Activated CD4-positive, alpha-beta memory T cell treated with anti-CD3 and anti-CD28 coated beads for 36 hours (primary cell): ENCODE results near the gene SLC2A10. TPM values are rescaled to one million over a fixed set of nuclear protein-coding genes. Genes with fewer than 3 reads are reported as not detected.
A peak's percentile ranks its signal among the peaks of the same experiment; 100 is the strongest.

ENCODE experiments used
- CTCF ChIA-PET: fragments of 350-600 bp; sonication (Branson Sonifier 250); formaldehyde crosslinking; loops from one replicate; lab custom pipeline; 2021; ENCODE audit warnings: antibody characterized with exemption, inconsistent platforms; lab: Charles Lee
- POLR2A ChIA-PET: fragments of 350-600 bp; sonication (Branson Sonifier 250); formaldehyde crosslinking; loops from one replicate; lab custom pipeline; 2021; ENCODE audit warnings: antibody characterized with exemption; lab: Charles Lee
- DNase-seq: peaks from one replicate; pipeline ENCODE4 v3.0.0-alpha.2; 2020
- H3K27ac Mint-ChIP-seq: one replicate; pipeline ENCODE4 v1.8.0; 2021; ENCODE audit warnings: mixed read lengths
- H3K27me3 Mint-ChIP-seq: one replicate; pipeline ENCODE4 v1.8.0; 2021; ENCODE audit warnings: mixed read lengths
- H3K36me3 Mint-ChIP-seq: one replicate; pipeline ENCODE4 v1.8.0; 2021; ENCODE audit warnings: mixed read lengths
- H3K4me1 Mint-ChIP-seq: one replicate; pipeline ENCODE4 v1.8.0; 2021; ENCODE audit warnings: low read depth, mixed read lengths
- H3K4me3 Mint-ChIP-seq: one replicate; pipeline ENCODE4 v1.8.0; 2021; ENCODE audit warnings: mild to moderate bottlenecking, mixed read lengths
- H3K9me3 Mint-ChIP-seq: one replicate; pipeline ENCODE4 v1.8.0; 2021; ENCODE audit warnings: mixed read lengths
- intact Hi-C: fragments of 100-400 bp; cut with micrococcal nuclease; formaldehyde crosslinking; loops from one replicate; pipeline ENCODE4 v1.15.1; 2023
- total RNA-seq, 2 experiments: library from RNA; stranded (reverse); gene quantifications; one replicate each; pipeline ENCODE4 v1.2.3, GENCODE V29; 2021

The SLC2A10 gene
- total RNA-seq, 2 experiments from 2014 or later, result not detected

GRCh38 chr20:46683939-46684750 lies 25.3 kb upstream of the SLC2A10 start:
- intact Hi-C loops, result no loop called here
- ChIA-PET POLR2A (no interaction called here), CTCF (interaction anchor here (0.6 to 5.6 kb wide), 3 partner anchors 10 to 162 kb away, joined by 3 to 103 read pairs (median 10); no protein-coding TSS in a partner anchor)
- no peak for DNase-seq
- no peaks in the 10 kb centered on the region for H3K27me3 Mint-ChIP-seq
- no peak overlapping the region for H3K4me3 Mint-ChIP-seq
- no peak overlapping the region for H3K27ac Mint-ChIP-seq
- no peaks in the 10 kb centered on the region for H3K9me3 Mint-ChIP-seq
- H3K4me1 Mint-ChIP-seq, result peaks cover 49% of the 10 kb centered on the region
- peaks cover 19% of the 10 kb centered on the region for H3K36me3 Mint-ChIP-seq

DNA sequence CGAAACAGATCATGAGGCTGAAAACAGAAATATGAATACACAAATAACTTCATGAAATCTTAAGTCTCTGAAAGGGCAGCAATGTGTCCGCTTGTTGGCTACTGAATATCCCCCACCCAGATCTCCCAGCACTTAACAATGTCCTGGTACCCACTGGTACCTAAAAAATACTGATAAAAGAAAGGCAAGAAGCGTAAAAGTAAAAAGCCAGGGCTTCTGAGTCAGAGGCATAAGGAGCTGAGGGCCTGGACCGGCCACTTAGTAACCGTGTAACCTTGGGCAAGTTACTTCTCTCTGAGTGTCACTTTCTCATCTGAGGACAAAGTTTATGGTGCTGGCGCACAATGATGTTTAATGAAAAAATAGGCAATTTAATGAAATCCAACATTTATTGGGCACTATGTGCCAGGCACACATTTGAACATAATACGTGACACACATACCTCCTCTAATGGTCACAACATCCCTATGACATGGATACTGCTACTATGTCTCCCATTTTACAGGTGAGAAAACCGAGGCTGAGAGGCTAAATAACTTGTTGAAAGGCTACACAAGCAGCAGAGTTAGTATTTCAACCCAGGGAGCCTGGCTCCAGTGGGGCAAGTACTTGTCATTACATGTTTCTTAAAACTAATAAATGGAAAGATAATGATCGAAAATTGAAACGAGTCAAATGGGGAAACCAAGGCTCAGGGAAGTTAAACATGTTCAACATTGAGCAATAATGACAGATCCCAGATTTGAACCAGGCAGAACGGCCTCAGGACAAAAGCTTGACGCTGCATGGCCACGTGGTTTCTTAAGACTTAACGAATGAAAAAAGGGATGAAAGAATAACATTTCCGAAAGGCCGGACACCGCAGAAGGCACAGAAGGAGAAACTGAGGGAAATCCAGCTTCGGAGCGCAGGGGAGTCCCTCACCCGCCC lies 21.0 kb upstream of the SLC2A10 start:
- Mint-ChIP-seq H3K27me3 (no peaks in the 10 kb centered on the region), H3K4me3 (peak overlapping the region; percentile 96), H3K4me1 (peaks cover 44% of the 10 kb centered on the region), H3K36me3 (peaks cover 19% of the 10 kb centered on the region), H3K9me3 (no peaks in the 10 kb centered on the region), H3K27ac (peak overlapping the region; percentile 88)
- no peak for DNase-seq
- intact Hi-C loops, result loop anchor here (2.0 kb wide), 3 partner anchors 144 to 282 kb away; partner anchors contain the start of genes ELMO2 and ZNF334
- ChIA-PET CTCF (interaction anchor here (0.5 to 2.8 kb wide), 9 partner anchors 8 to 917 kb away, joined by 3 to 10 read pairs (median 3); no protein-coding TSS in a partner anchor), POLR2A (interaction anchor here (1.0 to 2.1 kb wide), 3 partner anchors 138 to 282 kb away, joined by 3 to 7 read pairs (median 3); partner anchors contain the start of genes ELMO2 and OCSTAMP)

DNA sequence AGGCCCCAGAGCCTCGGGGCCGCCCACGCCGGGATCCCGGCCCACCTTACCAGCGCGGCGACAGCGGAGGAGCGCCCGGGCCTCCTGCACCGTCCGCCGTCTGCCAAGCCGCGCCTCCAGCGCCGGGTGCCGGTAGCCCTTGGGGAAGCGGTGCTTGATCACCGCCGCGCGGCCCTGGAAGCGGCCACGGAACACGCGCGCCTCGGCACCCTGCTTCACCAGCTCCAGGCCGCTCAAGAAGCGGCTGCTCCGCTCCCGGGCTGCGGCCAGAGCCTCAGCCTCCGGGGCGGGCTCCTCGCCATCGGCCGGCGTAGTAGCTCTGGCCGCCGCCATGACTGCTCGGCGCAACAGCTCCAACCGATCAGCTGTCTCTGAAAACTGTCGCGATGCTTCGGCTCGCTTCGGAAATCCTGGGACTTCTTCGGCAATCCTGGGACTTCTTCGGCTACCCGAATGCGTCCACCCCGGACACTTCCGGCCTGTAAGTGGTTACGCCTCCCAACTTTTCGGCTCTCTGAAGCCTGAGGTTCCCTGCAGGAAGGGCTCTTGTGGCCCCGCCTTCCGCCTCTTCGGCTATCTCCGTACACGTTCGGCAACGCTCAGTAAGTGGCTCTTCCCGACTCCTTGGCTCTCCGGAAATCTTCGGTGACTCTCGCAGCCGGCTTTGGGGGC lies 20.2 kb upstream of the SLC2A10 start, which contains the start of gene TP53RK:
Gene TP53RK, minus strand, starts transcription at position 363 of the 672 bp plus-strand sequence. Its CDS starts 30 bp downstream, at position 333.
- no peaks in the 10 kb centered on the region for H3K27me3 Mint-ChIP-seq
- peak within 1 kb of the TSS; percentile 97 for H3K27ac Mint-ChIP-seq
- H3K4me3 Mint-ChIP-seq, result peak within 1 kb of the TSS; percentile 96
- peaks cover 14% of the 10 kb centered on the region for H3K36me3 Mint-ChIP-seq
- no peaks in the 10 kb centered on the region for H3K9me3 Mint-ChIP-seq
- H3K4me1 Mint-ChIP-seq, result peaks cover 36% of the 10 kb centered on the region
- DNase-seq, result peak; percentile 98
- intact Hi-C loops, result loop anchor here (2.0 kb wide), 3 partner anchors 144 to 282 kb away; partner anchors contain the start of genes ELMO2 and ZNF334
- ChIA-PET POLR2A (interaction anchor here (1.0 to 2.1 kb wide), 3 partner anchors 139 to 283 kb away, joined by 3 to 7 read pairs (median 3); partner anchors contain the start of genes ELMO2 and OCSTAMP), CTCF (interaction anchor here (0.9 to 2.1 kb wide), 5 partner anchors 9 to 169 kb away, joined by 3 to 8 read pairs (median 4); no protein-coding TSS in a partner anchor)

DNA sequence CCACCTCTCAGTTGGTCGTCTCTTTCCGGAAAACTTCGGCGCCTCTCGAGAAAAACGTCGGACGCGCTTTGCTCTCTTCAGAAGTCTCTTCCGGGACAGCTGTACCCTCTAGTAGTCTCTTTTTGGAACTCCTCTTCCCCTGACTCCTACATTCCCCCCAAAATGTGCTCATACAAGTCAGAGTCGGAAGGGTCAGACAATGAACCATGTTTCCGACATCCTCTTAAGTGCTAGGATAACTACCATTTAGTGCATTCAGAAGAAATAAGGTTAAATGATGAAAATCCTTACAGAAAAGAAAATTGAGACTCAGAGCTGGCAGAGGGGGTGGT lies 19.7 kb upstream of the SLC2A10 start:
- intact Hi-C loops, result loop anchor here (2.0 kb wide), 3 partner anchors 145 to 283 kb away; partner anchors contain the start of genes ELMO2 and ZNF334
- Mint-ChIP-seq H3K27me3 (no peaks in the 10 kb centered on the region), H3K36me3 (peaks cover 14% of the 10 kb centered on the region), H3K4me3 (peak overlapping the region; percentile 96), H3K9me3 (no peaks in the 10 kb centered on the region), H3K4me1 (peaks cover 39% of the 10 kb centered on the region), H3K27ac (peak overlapping the region; percentile 97)
- CTCF ChIA-PET, result interaction anchor here (0.6 to 2.1 kb wide), 5 partner anchors 9 to 702 kb away, joined by 3 to 8 read pairs (median 4); no protein-coding TSS in a partner anchor
- POLR2A ChIA-PET, result interaction anchor here (1.0 to 2.1 kb wide), 3 partner anchors 139 to 283 kb away, joined by 3 to 7 read pairs (median 3); partner anchors contain the start of genes ELMO2 and OCSTAMP
- DNase-seq, result no peak

- Mint-ChIP-seq H3K4me3 (peak overlapping the region; percentile 36), H3K36me3 (peaks cover 10% of the 10 kb centered on the region), H3K27me3 (no peaks in the 10 kb centered on the region), H3K9me3 (no peaks in the 10 kb centered on the region), H3K27ac (peak overlapping the region; percentile 20), H3K4me1 (peaks cover 35% of the 10 kb centered on the region)
- DNase-seq, result no peak
- intact Hi-C loops, result no loop called here
- POLR2A ChIA-PET, result interaction anchor here (2.1 kb wide), 1 partner anchor 146 kb away, joined by 7 read pairs; no protein-coding TSS in a partner anchor
- CTCF ChIA-PET, result interaction anchor here (0.6 to 2.1 kb wide), 4 partner anchors 9 to 894 kb away, joined by 3 to 8 read pairs (median 4); no protein-coding TSS in a partner anchor
Measured at GRCh38 chr20:46690219-46691106, 19.0 kb upstream of the SLC2A10 start.

GRCh38 chr20:46691196-46691595 lies 18.3 kb upstream of the SLC2A10 start:
- DNase-seq, result no peak
- H3K27ac Mint-ChIP-seq, result no peak overlapping the region

GRCh38 chr20:46694484-46694883 lies 15.0 kb upstream of the SLC2A10 start:
- Mint-ChIP-seq H3K4me3 (no peak overlapping the region), H3K27ac (no peak overlapping the region), H3K36me3 (no peaks in the 10 kb centered on the region), H3K27me3 (peaks cover 4% of the 10 kb centered on the region), H3K9me3 (no peaks in the 10 kb centered on the region), H3K4me1 (peaks cover 8% of the 10 kb centered on the region)
- intact Hi-C loops, result no loop called here
- POLR2A ChIA-PET, result no interaction called here
- CTCF ChIA-PET, result interaction anchor here (0.5 to 3.6 kb wide), 5 partner anchors 9 to 690 kb away, joined by 3 to 10 read pairs (median 3); no protein-coding TSS in a partner anchor
- DNase-seq, result no peak

More at GRCh38 chr20:46691196-46691595, 18.3 kb upstream of the SLC2A10 start:
- Mint-ChIP-seq H3K27me3 (no peaks in the 10 kb centered on the region), H3K4me3 (no peak overlapping the region), H3K9me3 (no peaks in the 10 kb centered on the region), H3K4me1 (peaks cover 29% of the 10 kb centered on the region), H3K36me3 (peaks cover 5% of the 10 kb centered on the region)
- POLR2A ChIA-PET, result no interaction called here
- intact Hi-C loops, result no loop called here
- CTCF ChIA-PET, result no interaction called here

GRCh38 chr20:46695892-46696291 lies 13.6 kb upstream of the SLC2A10 start:
- Mint-ChIP-seq H3K4me3 (no peak overlapping the region), H3K4me1 (peaks cover 3% of the 10 kb centered on the region), H3K27me3 (peaks cover 13% of the 10 kb centered on the region), H3K9me3 (no peaks in the 10 kb centered on the region), H3K36me3 (no peaks in the 10 kb centered on the region), H3K27ac (no peak overlapping the region)
- DNase-seq, result no peak
- POLR2A ChIA-PET, result no interaction called here
- intact Hi-C loops, result no loop called here
- CTCF ChIA-PET, result interaction anchor here (3.6 kb wide), 1 partner anchor 13 kb away, joined by 10 read pairs; no protein-coding TSS in a partner anchor

GRCh38 chr20:46696791-46697279 lies 12.6 kb upstream of the SLC2A10 start:
- POLR2A ChIA-PET, result no interaction called here
- DNase-seq, result no peak
- Mint-ChIP-seq H3K27me3 (peaks cover 13% of the 10 kb centered on the region), H3K4me3 (no peak overlapping the region), H3K36me3 (no peaks in the 10 kb centered on the region), H3K27ac (no peak overlapping the region), H3K4me1 (peaks cover 3% of the 10 kb centered on the region), H3K9me3 (no peaks in the 10 kb centered on the region)
- intact Hi-C loops, result no loop called here
- CTCF ChIA-PET, result interaction anchor here (0.6 kb wide), 1 partner anchor 548 kb away, joined by 3 read pairs; no protein-coding TSS in a partner anchor

GRCh38 chr20:46698788-46699187 lies 10.7 kb upstream of the SLC2A10 start:
- H3K9me3 Mint-ChIP-seq, result no peaks in the 10 kb centered on the region
- peaks cover 20% of the 10 kb centered on the region for H3K27me3 Mint-ChIP-seq
- intact Hi-C loops, result no loop called here
- H3K36me3 Mint-ChIP-seq, result no peaks in the 10 kb centered on the region
- H3K4me3 Mint-ChIP-seq, result no peak overlapping the region
- no peak for DNase-seq
- peaks cover 3% of the 10 kb centered on the region for H3K4me1 Mint-ChIP-seq
- H3K27ac Mint-ChIP-seq, result no peak overlapping the region
- POLR2A ChIA-PET, result no interaction called here
- CTCF ChIA-PET, result interaction anchor here (1.3 kb wide), 1 partner anchor 9 kb away, joined by 6 read pairs; the partner anchor contains the start of gene TP53RK
